ENCODE data around the gene MYEOV. TPM values are rescaled to one million over a fixed set of nuclear protein-coding genes. Genes with fewer than 3 reads are reported as not detected.

The MYEOV gene
- polyA plus RNA-seq, 3 donors: 4.4 to 8.1 (median 5.1) TPM

DNA sequence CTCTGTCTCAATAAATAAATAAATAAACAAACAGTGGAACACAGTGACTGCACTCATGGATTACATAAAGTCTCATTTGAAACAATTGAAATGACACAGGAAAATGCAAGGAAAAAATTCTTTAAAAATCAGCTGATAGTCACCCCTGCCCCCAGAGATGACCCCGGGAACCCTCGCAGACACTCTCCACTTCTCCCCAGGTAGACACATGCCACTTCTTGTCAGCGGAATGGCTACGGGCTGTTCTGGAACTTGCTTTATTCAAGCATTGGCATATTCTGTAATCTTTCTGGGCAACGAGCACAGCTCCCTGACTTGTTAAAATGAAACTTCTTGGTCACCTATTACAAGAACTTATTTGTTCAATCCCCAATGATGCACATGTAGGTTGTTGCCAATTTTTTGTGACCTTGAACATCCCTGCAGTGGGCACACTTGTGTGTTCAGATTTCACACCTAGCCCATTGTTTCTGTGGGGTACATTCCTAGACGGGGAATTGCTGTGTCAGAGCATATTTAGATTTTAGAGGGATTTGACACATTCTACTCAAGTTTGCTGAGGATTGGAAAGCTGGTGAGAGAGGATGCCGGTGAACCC is 32.8 kb downstream of the MYEOV start:
- no peak for DNase-seq (ENCODE audit: extremely low read depth in 1 of 11, low read depth in 9 of 11, low spot score in 4 of 11)

DNA sequence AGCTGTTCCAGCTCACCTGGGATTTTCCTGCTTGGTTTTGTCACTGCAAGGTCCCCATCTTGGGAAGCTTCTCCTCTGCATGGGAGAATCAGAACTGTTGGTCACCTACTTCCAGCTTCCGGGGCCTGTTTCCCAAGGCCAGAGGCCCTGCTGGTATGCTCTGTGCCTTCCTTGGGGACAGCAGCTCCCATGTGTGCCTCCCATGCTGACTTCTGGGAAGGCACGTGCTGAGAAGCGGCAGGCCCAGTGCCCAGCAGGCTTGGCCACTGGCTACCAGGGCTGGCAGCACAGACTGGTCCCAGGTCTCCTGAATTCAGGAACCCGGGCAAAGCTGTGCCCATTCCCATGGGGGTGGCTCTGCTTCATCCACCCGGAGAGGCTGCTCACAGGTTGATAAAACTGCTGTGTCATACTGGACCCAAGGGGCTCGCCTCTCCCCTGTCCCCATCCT is 33.8 kb downstream of the MYEOV start:
- DNase-seq (ENCODE audit: extremely low read depth in 1 of 11, low read depth in 9 of 11, low spot score in 4 of 11): no peak

DNA sequence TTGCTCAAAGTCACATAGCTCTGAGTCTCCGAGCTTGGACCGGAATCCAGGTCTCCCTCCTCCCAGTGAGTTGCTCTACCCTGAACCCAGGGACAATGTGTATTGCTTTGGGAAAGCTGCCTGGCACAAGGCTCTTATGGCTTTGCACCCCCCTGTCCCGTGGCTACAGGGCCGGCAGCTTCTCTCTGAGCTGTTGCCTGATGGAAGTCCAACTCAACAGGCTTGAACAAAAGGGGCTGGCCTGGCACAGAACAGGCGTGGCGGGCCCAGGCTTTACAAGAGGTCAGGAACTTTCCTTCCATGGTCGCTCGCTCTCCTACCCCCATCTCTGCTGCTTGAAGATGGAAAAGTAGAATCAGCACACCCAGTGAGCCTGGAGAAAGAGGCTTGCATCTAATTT is 34.3 kb downstream of the MYEOV start:
- no peak for DNase-seq (ENCODE audit: extremely low read depth in 1 of 11, low read depth in 9 of 11, low spot score in 4 of 11)

DNA sequence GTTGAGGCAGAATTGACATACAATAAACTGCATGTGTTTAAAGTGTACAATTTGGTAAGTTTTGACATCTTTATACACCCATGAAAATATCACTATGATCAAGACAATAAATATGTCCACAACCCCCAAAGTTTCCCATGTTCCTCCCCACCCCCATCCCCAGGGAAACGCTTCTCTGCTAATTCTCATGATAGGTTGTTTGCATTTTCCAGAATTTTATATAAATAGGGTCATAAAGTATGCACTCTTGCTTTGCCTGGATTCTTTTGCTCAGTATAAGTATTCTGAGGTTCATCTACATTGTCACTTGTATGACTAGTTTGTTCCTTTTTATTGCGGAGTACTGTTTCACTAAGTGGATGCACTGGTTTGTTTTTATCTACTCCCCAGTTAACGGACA is 35.6 kb downstream of the MYEOV start:
- DNase-seq (ENCODE audit: extremely low read depth in 1 of 11, low read depth in 9 of 11, low spot score in 4 of 11): no peak

DNA sequence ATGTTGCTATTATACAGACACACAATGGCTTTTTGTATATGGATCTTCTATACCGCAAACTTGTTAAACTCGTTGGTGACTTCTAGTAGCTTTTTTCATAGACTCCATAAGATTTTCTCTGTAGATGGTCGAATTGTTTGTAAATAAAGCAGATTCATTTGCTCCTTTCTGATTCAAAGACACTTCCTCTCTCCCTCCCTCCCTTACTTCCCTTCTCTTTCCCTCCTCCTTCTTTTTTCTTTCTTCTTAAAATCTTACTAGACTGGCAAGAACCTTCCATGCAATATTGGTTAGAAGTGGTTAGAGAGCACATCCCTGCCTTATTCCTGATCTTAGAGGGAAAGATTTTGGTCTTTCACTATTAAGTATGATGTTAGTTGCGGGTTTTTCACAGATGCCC is 36.4 kb downstream of the MYEOV start:
- DNase-seq (ENCODE audit: extremely low read depth in 1 of 11, low read depth in 9 of 11, low spot score in 4 of 11): no peak

DNA sequence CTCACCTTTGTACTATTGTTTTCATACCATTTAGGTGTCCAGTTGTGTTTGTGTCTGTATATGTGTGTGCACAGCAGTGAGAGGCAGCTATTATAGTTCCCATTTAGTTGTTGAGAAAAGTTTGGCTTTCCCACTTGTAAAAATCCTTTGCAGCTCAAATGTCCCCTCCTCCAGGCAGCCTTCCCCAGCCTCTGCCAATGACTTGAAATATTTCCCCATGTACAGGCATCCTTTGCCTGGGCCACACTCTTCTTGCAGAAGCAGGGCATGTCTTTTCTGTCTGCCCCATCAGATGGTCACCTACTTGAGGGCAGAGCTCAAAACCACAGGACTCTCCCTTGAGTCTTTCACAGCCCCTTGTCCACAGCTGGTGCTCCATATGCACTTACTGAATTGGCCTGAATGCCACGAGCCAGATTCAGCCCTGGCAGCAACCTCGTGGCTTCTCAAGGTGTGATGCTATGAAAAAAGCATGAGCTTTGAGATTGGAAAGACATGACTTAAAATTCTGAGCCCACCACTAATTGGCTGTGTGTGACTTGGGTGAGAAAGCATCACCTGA is 39.3 kb downstream of the MYEOV start:
- DNase-seq (ENCODE audit: extremely low read depth in 1 of 11, low read depth in 9 of 11, low spot score in 4 of 11): no peak

DNA sequence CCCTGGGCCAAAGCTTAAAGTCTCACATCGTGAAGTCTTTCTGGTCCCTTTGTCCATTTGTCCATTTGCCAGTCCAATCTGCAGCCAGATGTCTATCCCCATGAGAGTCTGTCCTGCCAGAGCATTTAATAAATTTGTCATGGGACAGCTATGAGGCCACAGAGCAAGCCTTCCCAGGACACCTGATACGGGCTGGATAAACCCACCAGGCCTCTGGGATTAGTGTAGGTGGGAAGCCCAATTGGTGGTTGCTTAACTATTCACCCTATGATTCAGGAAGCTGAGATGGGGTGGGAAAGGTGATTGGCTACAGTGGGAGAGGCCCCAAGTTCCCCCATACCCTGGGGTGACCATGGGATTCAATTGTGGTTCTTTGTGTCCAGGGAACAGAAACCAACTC is 39.9 kb downstream of the MYEOV start:
- DNase-seq (ENCODE audit: extremely low read depth in 1 of 11, low read depth in 9 of 11, low spot score in 4 of 11): no peak

DNA sequence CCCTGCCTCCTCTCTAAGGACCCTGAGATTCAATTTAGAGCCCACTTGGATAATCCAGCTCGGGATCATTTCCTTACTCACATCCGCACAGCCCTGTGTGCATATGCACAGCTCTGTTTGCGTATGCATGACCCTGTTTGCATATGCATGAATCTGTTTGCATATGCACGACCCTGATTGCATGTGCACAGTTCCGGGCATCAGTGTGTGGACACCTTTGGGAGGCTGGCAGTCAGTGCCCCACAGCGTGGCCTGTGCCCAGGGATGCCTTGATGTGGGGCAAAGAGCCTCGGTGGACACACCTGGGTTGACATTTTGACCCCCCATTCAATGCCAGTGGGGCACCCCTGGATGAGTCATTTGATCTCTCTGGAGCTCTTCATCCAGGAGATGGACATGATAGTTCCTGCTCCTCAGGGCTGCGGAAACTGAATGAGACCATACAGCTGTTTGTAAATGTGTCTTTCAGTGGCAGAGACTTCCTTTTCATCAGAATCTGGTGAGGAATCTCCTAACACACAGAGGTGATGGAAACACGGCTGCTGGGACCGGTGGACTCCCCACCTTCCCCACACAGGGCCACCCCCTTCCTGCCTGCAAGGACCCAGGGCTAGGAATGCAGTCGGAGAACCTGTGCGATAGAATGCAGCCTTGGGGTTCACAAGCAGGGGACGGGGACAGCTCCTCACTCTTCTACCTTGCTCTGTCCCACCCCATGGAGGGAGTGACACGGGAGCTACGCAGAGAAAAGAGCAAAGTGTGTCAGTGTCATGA is 41.2 kb downstream of the MYEOV start:
- no peak for DNase-seq (ENCODE audit: extremely low read depth in 1 of 11, low read depth in 9 of 11, low spot score in 4 of 11)

DNA sequence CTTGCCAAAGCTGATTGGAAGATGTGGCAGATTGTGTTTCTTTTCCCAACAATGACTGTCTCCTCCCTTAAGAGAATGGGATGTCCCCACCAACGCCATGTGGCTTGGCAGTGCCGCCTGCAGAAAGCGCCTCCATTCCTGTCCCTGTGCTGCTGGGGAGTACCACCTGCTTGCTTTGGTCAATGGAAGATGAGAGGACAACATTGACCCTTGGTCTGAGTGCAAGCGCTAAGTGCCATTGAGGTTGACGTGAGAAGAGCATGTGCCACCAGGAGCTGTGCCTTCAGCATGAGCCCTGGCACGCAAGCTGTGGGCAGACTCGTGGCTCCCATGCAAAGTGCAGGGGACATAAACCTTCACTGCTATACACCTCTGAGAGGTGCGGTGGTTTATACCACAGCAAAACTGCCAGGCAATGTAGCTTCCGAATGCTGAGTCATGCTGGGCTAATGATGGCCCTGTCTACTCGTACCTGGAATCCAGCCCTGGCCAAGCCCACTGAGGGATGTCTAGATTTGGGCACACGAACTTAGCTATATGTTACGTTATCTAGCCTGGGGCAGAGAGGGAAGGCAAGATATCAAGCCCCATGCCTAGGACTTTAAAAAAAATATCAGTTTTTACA is 41.9 kb downstream of the MYEOV start:
- DNase-seq (ENCODE audit: extremely low read depth in 1 of 11, low read depth in 9 of 11, low spot score in 4 of 11): no peak

DNA sequence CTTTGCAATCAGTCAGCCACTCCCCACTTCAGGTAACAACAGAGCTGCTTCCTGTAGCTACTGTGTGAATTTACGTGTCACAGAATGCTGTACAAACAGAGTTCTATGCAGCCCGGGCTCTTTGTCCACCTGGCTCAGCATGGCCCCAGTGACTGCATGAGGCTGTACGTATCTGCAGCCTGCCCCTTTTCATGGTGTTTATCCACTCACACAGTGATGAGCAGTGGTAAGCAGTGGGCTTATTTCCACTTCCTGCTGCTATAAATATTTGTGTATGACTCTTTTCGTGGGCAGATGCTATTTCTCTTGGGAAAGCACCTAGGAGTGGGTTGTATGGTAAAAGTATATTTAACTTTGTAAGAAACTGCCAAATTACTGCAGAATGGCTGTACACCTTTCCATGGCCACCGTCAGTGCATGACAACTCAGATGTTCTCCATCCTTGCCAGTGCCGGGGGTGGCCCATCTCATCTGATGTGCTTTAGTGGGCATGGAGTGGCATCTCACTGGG is 43.3 kb downstream of the MYEOV start:
- DNase-seq (ENCODE audit: extremely low read depth in 1 of 11, low read depth in 9 of 11, low spot score in 4 of 11): no peak

DNA sequence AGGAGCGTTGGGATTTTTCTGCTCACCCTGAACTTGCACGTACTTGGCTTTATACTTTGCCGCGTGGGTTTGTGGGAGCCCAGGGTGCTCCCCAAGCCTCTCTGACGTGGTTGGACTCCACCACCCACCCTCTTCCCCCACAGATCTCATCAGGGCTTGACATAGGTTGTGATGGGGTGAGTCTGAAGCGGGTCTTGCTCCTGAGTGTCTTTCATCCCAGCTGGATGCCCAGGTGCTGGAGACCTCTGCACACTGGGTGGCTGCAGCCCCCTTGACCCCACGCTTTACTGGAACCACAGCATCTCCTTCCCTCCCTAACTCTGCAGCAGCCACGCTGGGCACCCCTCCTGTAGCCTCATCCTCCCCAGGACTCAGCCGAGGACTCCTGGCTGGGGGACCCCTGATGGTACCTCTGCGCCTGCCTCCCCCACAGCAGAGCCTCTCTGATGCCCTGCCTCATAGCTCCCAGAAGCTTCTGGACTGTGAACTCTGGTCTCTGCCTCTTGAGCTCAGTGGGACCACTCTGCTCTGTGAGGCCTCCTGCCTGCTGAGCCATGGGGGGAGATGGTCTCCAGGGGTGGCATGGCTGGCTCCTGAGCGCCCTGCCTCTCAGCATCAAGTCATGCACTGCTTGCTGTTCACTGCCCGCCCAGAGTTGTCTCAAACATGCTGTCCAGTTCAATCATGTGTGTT is 45.2 kb downstream of the MYEOV start:
- DNase-seq (ENCODE audit: extremely low read depth in 1 of 11, low read depth in 9 of 11, low spot score in 4 of 11): no peak

DNA sequence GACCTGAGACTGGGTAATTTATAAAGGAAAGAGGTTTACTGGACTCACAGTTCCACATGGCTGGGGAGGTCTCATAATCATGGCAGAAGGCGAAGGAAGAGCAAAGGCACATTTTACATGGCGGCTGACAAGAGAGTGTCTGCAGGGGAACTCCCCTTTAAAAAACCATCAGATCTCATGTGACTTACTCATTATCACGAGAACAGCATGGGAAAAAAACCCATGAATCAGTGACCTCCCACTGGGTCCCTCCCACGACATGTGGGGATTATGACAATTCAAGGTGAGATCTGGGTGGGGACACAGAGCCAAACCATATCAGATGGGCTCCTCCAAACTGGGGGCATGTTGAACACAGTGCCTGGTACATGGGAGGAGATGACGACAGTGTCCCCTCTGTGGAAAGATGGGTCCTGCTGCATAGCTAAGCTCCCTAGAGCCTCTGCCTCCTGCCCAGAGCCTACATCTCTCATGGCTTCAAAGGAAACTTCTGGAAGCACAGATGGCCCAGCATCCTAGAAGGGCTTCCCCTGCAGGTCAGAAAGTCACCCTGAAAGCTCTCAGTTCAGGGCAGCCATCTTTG is 46.1 kb downstream of the MYEOV start:
- DNase-seq (ENCODE audit: extremely low read depth in 1 of 11, low read depth in 9 of 11, low spot score in 4 of 11): no peak

DNA sequence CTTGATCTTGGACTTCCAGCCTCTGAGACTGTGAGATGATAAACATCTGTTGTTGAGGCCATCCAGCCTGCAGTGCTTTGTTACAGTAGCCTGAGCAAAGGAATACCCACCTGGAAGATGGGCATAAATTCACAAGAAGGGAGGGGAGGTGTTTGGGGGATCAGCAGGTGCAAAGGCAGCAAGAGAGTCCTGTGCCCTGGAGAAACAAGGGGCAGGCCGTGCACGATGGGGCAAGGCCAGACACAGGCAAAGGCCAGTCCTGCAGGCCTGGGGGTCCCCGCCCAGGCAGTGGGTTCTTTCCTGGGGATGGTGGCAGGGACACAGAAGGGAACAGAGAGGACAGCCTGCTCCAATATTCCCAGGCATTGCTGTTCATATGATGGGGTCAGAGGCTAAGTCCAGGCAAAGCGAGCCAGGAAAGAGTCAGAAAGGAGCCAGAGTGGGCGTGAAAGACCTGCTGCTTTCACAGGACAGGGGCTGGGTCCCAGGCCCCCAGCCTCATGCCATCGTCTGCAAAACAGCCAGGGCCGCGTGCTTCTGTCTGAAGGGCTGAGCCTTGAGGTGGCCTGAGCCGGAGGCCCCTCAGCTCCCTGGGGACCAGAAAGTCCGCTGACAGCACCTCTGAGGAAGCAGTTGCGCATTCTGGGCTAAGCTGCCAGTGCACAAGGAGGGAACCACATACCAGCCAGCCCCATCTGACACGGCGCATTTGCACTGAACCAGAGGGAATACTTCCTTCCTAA is 48.8 kb downstream of the MYEOV start:
- DNase-seq (ENCODE audit: extremely low read depth in 1 of 11, low read depth in 9 of 11, low spot score in 4 of 11): no peak

DNA sequence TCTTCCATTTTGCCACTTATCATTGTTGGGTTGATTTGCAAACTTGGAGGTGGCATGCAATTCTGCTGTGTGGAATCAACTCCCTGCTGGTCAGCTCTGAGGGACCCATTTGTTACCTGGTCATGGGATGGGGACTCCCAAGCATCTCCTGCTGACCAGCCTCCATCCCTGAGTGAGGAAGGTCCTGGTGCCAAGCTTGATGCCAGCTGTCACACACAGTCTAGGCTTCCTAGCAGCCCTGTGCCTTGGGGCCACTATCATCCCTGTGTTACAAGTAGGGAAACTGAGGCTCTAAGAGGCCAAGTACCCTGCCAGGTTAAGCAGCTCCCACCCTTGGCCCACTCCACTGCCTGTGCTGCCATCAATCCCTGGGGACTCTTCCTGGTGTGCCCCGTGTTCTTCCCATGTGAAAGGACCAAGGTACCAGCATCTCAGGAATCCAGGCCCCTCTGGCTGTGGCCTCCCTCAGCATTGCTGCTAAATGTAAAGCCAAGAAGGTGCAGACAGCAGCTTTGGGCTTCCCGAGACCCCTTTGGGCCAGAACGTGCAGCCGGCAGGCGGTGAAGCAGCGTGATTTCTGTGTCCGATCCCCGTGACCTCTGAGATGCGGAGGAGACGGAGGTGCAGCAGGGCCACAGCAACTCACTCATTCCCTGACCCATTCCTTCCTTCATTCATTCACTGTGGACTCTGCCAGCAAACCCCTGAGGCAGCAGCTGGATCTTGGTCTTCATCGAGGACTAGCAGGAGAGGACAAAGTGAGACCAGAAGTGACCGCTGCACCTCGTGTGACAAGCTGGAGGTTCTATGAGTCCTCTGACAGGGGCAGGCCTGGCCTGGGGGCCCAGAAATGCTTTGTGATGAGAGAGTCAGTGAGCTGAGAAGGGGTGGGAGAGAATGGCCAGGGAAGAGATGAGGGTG is 49.7 kb downstream of the MYEOV start:
- no peak for DNase-seq (ENCODE audit: extremely low read depth in 1 of 11, low read depth in 9 of 11, low spot score in 4 of 11)

DNA sequence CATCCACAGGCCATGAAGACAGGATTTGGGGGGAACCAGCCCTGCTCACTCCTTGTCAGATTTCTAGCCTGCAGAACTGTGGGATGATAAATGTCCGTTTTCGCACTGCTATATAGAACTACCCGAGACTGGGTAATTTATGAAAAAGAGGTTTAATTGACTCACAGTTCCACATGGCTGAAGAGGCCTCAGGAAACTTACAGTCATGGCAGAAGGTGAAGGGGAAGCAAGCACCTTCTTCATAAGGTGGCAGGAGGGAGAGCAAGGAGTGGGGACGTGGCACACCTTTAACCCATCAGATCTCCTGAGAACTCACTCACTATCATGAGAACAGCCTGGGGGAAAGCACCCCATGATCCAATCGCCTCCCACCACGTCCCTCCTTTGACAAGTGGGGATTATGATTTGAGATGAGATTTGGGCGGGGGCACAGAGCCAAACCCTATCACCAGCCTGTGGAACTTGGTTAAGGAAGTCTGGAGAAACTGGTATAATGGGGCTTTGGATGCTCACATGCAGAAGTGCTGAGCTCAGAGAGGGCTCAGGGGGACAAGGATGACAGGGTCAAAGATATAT is 50.7 kb downstream of the MYEOV start:
- DNase-seq (ENCODE audit: extremely low read depth in 1 of 11, low read depth in 9 of 11, low spot score in 4 of 11): no peak
